Measurements from ENCODE around the gene PRDM2.
"Not testable (repeated sequence)": the region's sequence is repeated elsewhere in the genome, so short reads cannot be mapped to it uniquely, and the experiment has no call there.

Gene PRDM2

DNA sequence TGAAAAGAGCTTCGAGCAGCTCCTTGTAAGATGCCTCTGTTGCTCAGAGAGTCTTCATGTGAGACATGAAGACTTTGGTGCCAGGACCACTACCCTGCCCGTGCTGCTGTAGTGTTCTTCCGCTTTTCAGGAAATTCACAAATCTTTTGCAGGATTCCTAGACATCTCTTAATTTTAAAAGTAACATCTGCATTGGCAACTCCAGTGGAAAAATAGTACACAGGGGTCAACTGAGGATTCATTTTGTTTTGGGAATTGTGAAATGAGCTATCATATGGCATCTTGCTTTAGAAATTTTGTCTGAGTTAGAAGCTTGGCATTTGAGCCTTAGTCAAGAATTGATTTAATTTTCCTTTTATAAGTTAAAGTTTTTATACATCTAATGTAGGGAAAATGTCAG, 7.2 kb downstream of the PRDM2 start:
- no peak for DNase-seq (ENCODE audit: low spot score)
- TF ChIP-seq, protein P1, sequence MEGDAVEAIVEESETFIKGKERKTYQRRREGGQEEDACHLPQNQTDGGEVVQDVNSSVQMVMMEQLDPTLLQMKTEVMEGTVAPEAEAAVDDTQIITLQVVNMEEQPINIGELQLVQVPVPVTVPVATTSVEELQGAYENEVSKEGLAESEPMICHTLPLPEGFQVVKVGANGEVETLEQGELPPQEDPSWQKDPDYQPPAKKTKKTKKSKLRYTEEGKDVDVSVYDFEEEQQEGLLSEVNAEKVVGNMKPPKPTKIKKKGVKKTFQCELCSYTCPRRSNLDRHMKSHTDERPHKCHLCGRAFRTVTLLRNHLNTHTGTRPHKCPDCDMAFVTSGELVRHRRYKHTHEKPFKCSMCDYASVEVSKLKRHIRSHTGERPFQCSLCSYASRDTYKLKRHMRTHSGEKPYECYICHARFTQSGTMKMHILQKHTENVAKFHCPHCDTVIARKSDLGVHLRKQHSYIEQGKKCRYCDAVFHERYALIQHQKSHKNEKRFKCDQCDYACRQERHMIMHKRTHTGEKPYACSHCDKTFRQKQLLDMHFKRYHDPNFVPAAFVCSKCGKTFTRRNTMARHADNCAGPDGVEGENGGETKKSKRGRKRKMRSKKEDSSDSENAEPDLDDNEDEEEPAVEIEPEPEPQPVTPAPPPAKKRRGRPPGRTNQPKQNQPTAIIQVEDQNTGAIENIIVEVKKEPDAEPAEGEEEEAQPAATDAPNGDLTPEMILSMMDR (IDR thresholded peaks at IDR 0.05; ENCODE audit: extremely low read depth, missing control alignments), result no peak

DNA sequence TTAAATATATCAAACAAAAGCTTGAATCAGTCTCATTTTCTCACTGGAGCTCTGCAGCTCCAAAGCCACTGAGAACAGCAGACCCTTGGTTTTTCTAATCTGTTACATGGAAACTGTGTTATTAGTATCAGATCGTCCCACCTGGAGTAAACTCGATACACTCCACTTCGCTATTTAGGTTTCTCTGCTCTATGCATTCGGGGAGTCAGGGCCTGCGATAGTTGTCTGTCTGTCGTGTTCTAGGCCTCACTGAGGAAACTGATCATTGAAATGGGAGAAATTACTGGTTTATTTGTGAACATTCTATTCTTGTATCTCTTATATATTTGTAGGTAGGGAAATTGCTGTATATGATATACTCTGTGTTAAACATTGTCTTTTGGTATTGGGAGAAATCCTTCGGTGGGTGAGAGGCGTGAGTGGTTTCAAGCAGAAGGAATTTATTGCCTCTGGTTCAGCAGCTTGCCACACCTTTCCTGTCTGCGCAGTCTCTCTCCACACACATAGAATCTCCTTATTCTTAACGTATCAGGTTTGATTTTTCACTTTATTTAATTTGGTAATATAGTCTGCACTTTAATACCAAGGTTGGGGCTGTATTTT, 8.5 kb downstream of the PRDM2 start:
- no peak for DNase-seq (ENCODE audit: low spot score)
- TF ChIP-seq, protein P1 (IDR thresholded peaks at IDR 0.05; ENCODE audit: extremely low read depth, missing control alignments), result no peak

DNA sequence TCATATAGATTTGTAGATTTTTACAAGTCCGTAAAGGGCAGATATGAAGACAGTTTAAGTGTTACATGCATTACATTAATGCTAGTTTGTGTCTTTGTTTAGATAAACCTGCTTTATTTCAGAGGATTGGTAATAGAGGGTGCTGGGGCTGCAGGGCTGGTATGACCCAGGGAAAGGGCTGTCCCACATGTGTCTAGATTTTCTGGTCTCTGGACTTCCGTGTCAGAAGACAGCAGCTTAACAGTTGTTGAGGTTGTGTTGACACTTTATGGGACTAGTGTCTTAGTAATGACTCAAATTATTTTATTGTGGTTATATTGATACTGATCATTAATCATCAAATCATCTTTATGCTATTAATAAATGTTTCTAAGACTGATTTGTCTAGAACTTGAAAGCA, 10.1 kb downstream of the PRDM2 start:
- TF ChIP-seq, protein P1 (IDR thresholded peaks at IDR 0.05; ENCODE audit: extremely low read depth, missing control alignments), result no peak
- DNase-seq (ENCODE audit: low spot score), result no peak

DNA sequence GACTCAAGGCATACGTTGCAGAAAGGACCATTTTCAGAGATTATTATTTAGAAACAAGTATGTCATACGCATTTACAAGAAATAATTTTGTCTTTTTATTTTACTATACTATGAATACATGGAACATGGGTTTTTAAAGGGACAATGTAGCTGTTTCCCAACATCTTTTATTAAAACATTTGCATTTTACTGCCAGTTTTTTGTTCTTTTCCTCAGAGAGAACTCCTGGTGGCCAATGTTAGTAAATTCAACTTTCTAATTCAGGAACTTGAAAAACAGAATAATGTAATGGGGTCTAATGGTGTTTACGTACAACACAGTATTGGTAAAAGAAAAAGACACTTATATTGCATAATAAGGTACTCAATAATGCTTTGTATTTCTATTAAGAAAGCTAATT, 14.9 kb downstream of the PRDM2 start:
- DNase-seq (ENCODE audit: low spot score), result no peak
- TF ChIP-seq, protein P1 (IDR thresholded peaks at IDR 0.05; ENCODE audit: extremely low read depth, missing control alignments), result no peak

DNA sequence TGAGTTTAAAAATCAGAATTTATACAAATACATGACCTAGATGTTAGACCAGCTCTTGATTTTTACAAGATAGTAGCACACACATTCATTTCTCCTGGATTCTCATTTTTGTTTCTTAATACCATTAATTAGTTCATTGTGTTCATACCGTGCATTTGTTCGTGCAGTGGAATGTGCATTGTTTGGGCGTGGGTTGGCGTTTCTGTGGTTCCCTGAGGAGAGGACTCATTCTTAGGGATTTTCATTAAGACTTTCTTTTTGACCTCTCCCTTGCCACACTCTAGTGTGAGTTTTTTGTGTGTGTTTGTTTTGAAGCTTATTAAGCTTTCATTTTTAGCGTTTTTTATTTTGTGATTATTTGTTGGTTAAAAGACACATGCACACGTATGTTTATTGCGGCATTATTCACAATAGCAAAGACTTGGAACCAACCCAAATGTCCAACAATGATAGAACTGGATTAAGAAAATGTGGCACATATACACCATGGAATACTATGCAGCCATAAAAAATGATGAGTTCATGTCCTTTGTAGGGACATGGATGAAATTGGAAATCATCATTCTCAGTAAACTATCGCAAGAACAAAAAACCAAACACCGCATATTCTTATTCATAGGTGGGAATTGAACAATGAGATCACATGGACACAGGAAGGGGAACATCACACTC, 15.8 kb downstream of the PRDM2 start:
- not testable (repeated sequence) for DNase-seq (ENCODE audit: low spot score)

DNA sequence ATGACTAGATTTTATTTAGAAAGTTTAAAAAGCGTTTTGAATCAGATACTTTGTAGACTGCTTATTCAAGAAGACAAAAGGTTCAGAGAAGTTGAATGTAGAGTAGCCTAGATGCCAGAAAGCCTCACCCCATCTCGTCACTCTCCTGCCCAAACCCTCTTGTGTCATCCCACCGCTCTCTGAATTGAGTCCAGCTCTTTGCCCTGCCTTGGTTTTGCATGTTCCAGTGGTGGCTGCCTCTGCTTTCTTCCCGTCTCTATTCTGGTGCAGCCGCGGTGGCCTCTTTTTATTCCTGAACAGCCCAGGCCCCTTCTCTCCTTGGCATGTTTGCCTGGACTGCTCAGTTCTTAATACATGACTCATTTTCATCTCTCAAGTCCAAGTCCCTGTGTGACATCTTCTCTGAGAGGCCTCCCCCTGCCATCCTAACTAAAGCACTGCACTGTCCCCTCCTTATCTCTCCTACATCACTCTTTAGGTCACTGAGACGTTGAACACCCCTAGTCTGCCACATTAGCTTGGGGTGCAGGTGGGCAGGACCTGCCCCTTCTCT, 22.9 kb downstream of the PRDM2 start:
- TF ChIP-seq, protein P1 (IDR thresholded peaks at IDR 0.05; ENCODE audit: extremely low read depth, missing control alignments), result no peak
- no peak for DNase-seq (ENCODE audit: low spot score)

DNA sequence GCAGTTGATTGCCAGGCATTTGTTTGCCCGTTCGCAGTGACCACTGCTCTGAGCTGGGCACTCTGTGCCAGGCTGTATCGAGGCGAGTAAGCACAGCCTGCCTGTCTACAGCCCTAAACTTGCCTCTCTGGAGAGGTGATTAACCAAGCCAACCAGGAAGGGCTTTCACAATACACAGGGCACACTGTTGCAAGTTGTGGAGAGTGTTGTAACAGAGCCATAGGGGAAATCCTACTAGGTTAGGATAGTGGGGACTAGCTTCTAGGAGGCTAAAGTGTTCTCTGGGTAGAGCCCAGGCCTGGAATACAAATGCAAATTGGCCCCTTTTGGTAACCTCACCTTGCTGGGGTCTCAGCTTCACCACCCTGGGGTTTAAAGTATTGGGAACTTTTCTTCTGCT, 23.8 kb downstream of the PRDM2 start:
- TF ChIP-seq, protein P1 (IDR thresholded peaks at IDR 0.05; ENCODE audit: extremely low read depth, missing control alignments), result no peak
- no peak for DNase-seq (ENCODE audit: low spot score)
